HepG2 (cell line): ENCODE measurements around the gene RB1. TPM values are rescaled to one million over a fixed set of nuclear protein-coding genes. Genes with fewer than 3 reads are reported as not detected.

ENCODE experiments used
- ATAC-seq: fragments of 200-7000 bp; cut with Tn5 transposase; 3 replicates; pipeline ENCODE4 v1.9.1; 2020; ENCODE audit warnings: mild to moderate bottlenecking, moderate library complexity
- BruUV-seq: library from RNA; stranded (reverse); fragments of 400-500 nt; replicated peaks from 2 replicates; lab custom pipeline; 2021; lab: Mats Ljungman, UMichigan
- CTCF ChIA-PET: fragments of 300-600 bp; formaldehyde crosslinking; extraction: SDS; loops from one replicate; lab custom pipeline; 2021; ENCODE audit warnings: low total read pairs, inconsistent platforms, low intra/inter-chr PET ratio; lab: Yijun Ruan, JAX
- POLR2A ChIA-PET: fragments of 350-600 bp; sonication (Branson Sonifier 250); formaldehyde crosslinking; loops from one replicate; lab custom pipeline; 2020; ENCODE audit warnings: antibody characterized with exemption, inconsistent platforms; lab: Yijun Ruan, JAX
- DNase-seq: peaks from one replicate; pipeline ENCODE4 v3.0.0-alpha.2; 2015; ENCODE audit warnings: low spot score
- FAIRE-seq: peaks from 3 replicates; lab custom pipeline; 2011; peaks lifted over from hg19 to GRCh38; lab: Jason Lieb, UNC
- H2AFZ ChIP-seq: one replicate; pipeline ENCODE4 v1.6.1; 2011; ENCODE audit warnings: low read length, inconsistent platforms
- H3K27ac ChIP-seq: fragments of 300-600 bp; 3 replicates; pipeline ENCODE4 v1.8.0; 2011; ENCODE audit warnings: mixed run types, mild to moderate bottlenecking, mixed read lengths, low read length, inconsistent platforms; ENCODE audit not compliant: insufficient read depth; ENCODE audit errors: extremely low read length
- H3K27me3 ChIP-seq, 2 experiments: fragments of 200-600 bp in 1 of 2; 2 replicates in 1 of 2; 3 replicates in 1 of 2; pipeline versions ENCODE4 v1.6.0 to v1.8.0; 2011; ENCODE audit warnings: low read length in 2 of 2, mild to moderate bottlenecking in 2 of 2, moderate library complexity in 2 of 2, inconsistent platforms in 1 of 2; ENCODE audit not compliant: insufficient read depth in 2 of 2, control insufficient read depth in 1 of 2
- H3K36me3 ChIP-seq, 2 experiments: fragments of 200-600 bp in 1 of 2; replicated peaks in 1 of 2; 2 replicates in 1 of 2; 3 replicates in 1 of 2; pipeline versions ENCODE4 v1.5.1 to v1.8.0; 2011; ENCODE audit warnings: low read length in 2 of 2, inconsistent platforms in 1 of 2; ENCODE audit not compliant: insufficient read depth in 2 of 2, control insufficient read depth in 1 of 2
- H3K4me1 ChIP-seq: 2 replicates; pipeline ENCODE4 v1.5.1; 2012; ENCODE audit warnings: low read length, inconsistent platforms; ENCODE audit not compliant: insufficient read depth
- H3K4me2 ChIP-seq: 2 replicates; pipeline ENCODE4 v1.6.0; 2011; ENCODE audit warnings: low read depth, low read length, inconsistent platforms
- H3K4me3 ChIP-seq, 3 experiments: fragments of 200-600 bp in 1 of 3; sonication (generic), shearing (Covaris generic) in 1 of 3; replicated peaks in 1 of 3; 2 replicates each; pipeline ENCODE4 v1.5.1; 2011 to 2016; ENCODE audit warnings: low read length in 3 of 3, inconsistent platforms in 2 of 3, low read depth in 2 of 3, mild to moderate bottlenecking in 2 of 3, control low read depth in 1 of 3, mixed read lengths in 1 of 3; ENCODE audit not compliant: insufficient read depth in 1 of 3
- H3K79me2 ChIP-seq: one replicate; pipeline ENCODE4 v1.6.1; 2011; ENCODE audit warnings: low read length, inconsistent platforms; ENCODE audit not compliant: insufficient read depth
- H3K9ac ChIP-seq: 2 replicates; pipeline ENCODE4 v1.6.0; 2011; ENCODE audit warnings: mild to moderate bottlenecking, low read depth, low read length, inconsistent platforms; ENCODE audit not compliant: insufficient read depth
- H3K9me3 ChIP-seq: 2 replicates; pipeline ENCODE4 v1.5.1; 2012; ENCODE audit warnings: mild to moderate bottlenecking, low read length
- H4K20me1 ChIP-seq: 2 replicates; pipeline ENCODE4 v1.6.0; 2011; ENCODE audit warnings: inconsistent platforms, mild to moderate bottlenecking, low read length, moderate library complexity; ENCODE audit not compliant: insufficient read depth
- MIXL1 ChIP-seq: IDR thresholded peaks from 2 replicates; pipeline ENCODE4 v1.6.1; 2016
- NR2F1 ChIP-seq, 2 experiments: fragments of 450-650 bp in 1 of 2; formaldehyde crosslinking in 1 of 2; IDR thresholded peaks; 2 replicates each; pipeline versions ENCODE4 v1.5.0 to v1.6.1; 2016 to 2020; ENCODE audit warnings: mild to moderate bottlenecking in 1 of 2, missing compliant biosample characterization in 1 of 2, missing genetic modification reagents in 1 of 2, moderate library complexity in 1 of 2
- PCBP1 ChIP-seq: fragments of 200-400 bp; formaldehyde crosslinking; IDR thresholded peaks from 2 replicates; pipeline ENCODE4 v1.6.1; 2017; ENCODE audit warnings: mild to moderate bottlenecking, low read depth, low read length, borderline replicate concordance
- SMC3 ChIP-seq: IDR thresholded peaks from 2 replicates; pipeline ENCODE4 v1.6.1; 2011; ENCODE audit warnings: low read length, improper control_type of control experiment
- STAG1 ChIP-seq: sonication (generic); formaldehyde crosslinking; IDR thresholded peaks from 2 replicates; pipeline ENCODE4 v1.4.0; 2020; ENCODE audit warnings: missing genetic modification reagents
- TCF12 ChIP-seq, 2 experiments: fragments of 450-650 bp in 1 of 2; sonication (generic) in 1 of 2; formaldehyde crosslinking in 1 of 2; IDR thresholded peaks; 2 replicates each; pipeline versions ENCODE4 v1.6.1 to v1.8.0; 2017 to 2022; ENCODE audit warnings: antibody characterized with exemption in 1 of 2, mild to moderate bottlenecking in 1 of 2, missing genetic modification reagents in 1 of 2, moderate library complexity in 1 of 2
- TSC22D2 ChIP-seq: sonication (generic); formaldehyde crosslinking; IDR thresholded peaks from 2 replicates; pipeline ENCODE4 v1.5.1; 2020; ENCODE audit warnings: missing genetic modification reagents, mild to moderate bottlenecking, borderline replicate concordance
- XRCC5 ChIP-seq: fragments of 200-400 bp; formaldehyde crosslinking; optimal IDR thresholded peaks from 2 replicates; pipeline ENCODE3; 2017; ENCODE audit warnings: mild to moderate bottlenecking, low read length
- ZFY ChIP-seq: sonication (generic); formaldehyde crosslinking; IDR thresholded peaks from 2 replicates; pipeline ENCODE4 v1.4.0; 2020; ENCODE audit warnings: missing genetic modification reagents
- ZKSCAN5 ChIP-seq: sonication (generic); formaldehyde crosslinking; IDR thresholded peaks from 2 replicates; pipeline ENCODE4 v1.5.1; 2020; ENCODE audit warnings: mild to moderate bottlenecking, missing genetic modification reagents
- ZMYM4 ChIP-seq: sonication (generic); formaldehyde crosslinking; IDR thresholded peaks from 2 replicates; pipeline ENCODE4 v1.8.1; 2023; ENCODE audit warnings: mild to moderate bottlenecking, missing genetic modification reagents
- ZNF253 ChIP-seq: sonication (generic); formaldehyde crosslinking; IDR thresholded peaks from 2 replicates; pipeline ENCODE4 v1.8.0; 2022; ENCODE audit warnings: mild to moderate bottlenecking, missing genetic modification reagents, borderline replicate concordance
- ZNF282 ChIP-seq: fragments of 450-650 bp; IDR thresholded peaks from 2 replicates; pipeline ENCODE4 v1.6.1; 2018; ENCODE audit not compliant: partially characterized antibody
- ZNF335 ChIP-seq: sonication (generic); formaldehyde crosslinking; IDR thresholded peaks from 2 replicates; pipeline ENCODE4 v1.4.0; 2020; ENCODE audit warnings: missing genetic modification reagents
- ZNF382 ChIP-seq: sonication (generic); formaldehyde crosslinking; IDR thresholded peaks from 2 replicates; pipeline ENCODE4 v1.5.0; 2020; ENCODE audit warnings: missing genetic modification reagents, mild to moderate bottlenecking, borderline replicate concordance
- ZNF572 ChIP-seq: sonication (generic); formaldehyde crosslinking; IDR thresholded peaks from 2 replicates; pipeline ENCODE4 v1.5.1; 2020; ENCODE audit warnings: mild to moderate bottlenecking, missing genetic modification reagents
- WGBS: methylation state at CpG from one replicate; pipeline ENCODE4 v1.1.6; 2017; ENCODE audit warnings: low lambda C conversion rate; 5-methylcytosine and 5-hydroxymethylcytosine counted together
- in situ Hi-C: cut with HindIII; loops from 2 replicates; pipeline ENCODE4 v1.10.0; 2017; ENCODE audit warnings: low pct_unique_long_range_greater_than_20kb; ENCODE audit not compliant: extremely low pct_ligation_motif_present
- intact Hi-C: fragments of 100-400 bp; cut with micrococcal nuclease; formaldehyde crosslinking; loops from one replicate; pipeline ENCODE4 v1.10.0; 2022; ENCODE audit not compliant: unreplicated experiment
- polyA plus RNA-seq, 8 experiments: library from polyadenylated mRNA; depleted of rRNA in 3 of 8; stranded (reverse) in 7 of 8; unstranded in 1 of 8; fragments of >200 nt; fragmentation: Illumina TruSeq in 4 of 8; extraction: Trizol in 4 of 8; gene quantifications; 2 replicates each; pipeline versions ENCODE4 v1.2.1 to v1.2.3, GENCODE V29; 2011 to 2016; ENCODE audit warnings: low read depth in 4 of 8, missing spikeins in 1 of 8, mixed read lengths in 1 of 8; ENCODE audit not compliant: insufficient read depth in 1 of 8
- total RNA-seq, 5 experiments: library from RNA; depleted of rRNA; stranded (reverse); fragments of >200 nt; fragmentation: Illumina TruSeq; extraction: Trizol; gene quantifications; 2 replicates each; pipeline ENCODE4 v1.2.3, GENCODE V29; 2016; ENCODE audit warnings: low read depth in 1 of 5
- TF ChIP-seq, protein P1 (sequence below): IDR thresholded peaks from 2 replicates; pipeline ENCODE4 v1.6.1; 2016; ENCODE audit warnings: mild to moderate bottlenecking
- TF ChIP-seq, protein P2 (sequence below): sonication (generic); formaldehyde crosslinking; IDR thresholded peaks from 2 replicates; pipeline ENCODE4 v1.8.0; 2022; ENCODE audit warnings: mild to moderate bottlenecking, missing genetic modification reagents, moderate library complexity
- TF ChIP-seq, protein P3 (sequence below): sonication (generic); formaldehyde crosslinking; IDR thresholded peaks from 2 replicates; pipeline ENCODE4 v1.4.0; 2020; ENCODE audit warnings: missing genetic modification reagents

RB1 gene
- total and polyA plus RNA-seq, 2 of the 13 experiments (the other 11 are each of a cell fraction or from before 2014, with no cell fraction given): 15.6 to 23.7 TPM

DNA sequence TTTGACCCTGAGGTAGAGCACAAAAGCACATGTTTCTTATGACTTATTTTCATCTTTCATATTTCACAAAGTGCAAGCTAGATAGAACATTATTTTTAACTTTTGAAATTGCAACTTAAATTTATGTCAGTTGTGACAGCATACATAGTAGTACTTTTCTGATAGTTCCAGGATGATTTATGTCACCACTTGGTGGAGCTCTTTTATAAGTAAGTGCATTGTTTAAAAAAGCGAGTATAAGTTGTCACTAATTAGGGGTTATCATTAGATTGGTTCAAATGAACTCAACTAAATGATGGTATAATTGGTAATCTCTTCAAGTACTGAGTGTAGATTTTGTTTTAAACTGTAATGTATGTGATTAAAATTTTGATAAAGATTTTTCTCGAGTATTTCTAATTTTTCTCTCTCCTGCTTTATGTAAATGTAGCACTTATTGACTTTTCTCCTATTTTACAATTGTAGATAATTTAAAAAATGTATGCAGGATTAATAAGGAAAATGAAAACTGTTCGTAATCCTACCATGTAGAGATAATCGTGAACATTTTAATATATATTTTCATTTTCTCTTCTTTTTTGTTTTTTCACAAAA, 31.1 kb downstream of the RB1 start:
- Histone ChIP-seq H4K20me1 (no peaks in the 10 kb centered on the region), H3K27ac (no peak overlapping the region), H3K4me3 (no peak overlapping the region), H3K79me2 (peaks cover 5% of the 10 kb centered on the region), H2AFZ (no peak overlapping the region), H3K36me3 (no peaks in the 10 kb centered on the region; a peak in 1 of 5 replicates), H3K4me2 (no peak overlapping the region), H3K9me3 (peaks cover 3% of the 10 kb centered on the region; the same call in 1 of the 2 replicates), H3K27me3 (no peaks in the 10 kb centered on the region), H3K4me1 (no peaks in the 10 kb centered on the region), H3K9ac (no peak overlapping the region)
- in situ Hi-C loops: loop anchor here (5.0 kb wide), 1 partner anchor 248 kb away; no protein-coding TSS in a partner anchor
- peak; percentile 59 for FAIRE-seq
- CTCF ChIA-PET: interaction anchor here (1.6 to 1.7 kb wide), 2 partner anchors 245 to 434 kb away, joined by 13 to 18 read pairs; no protein-coding TSS in a partner anchor
- DNase-seq: peak; percentile 36
- POLR2A ChIA-PET: interaction anchor here (1.1 kb wide), 1 partner anchor 198 kb away, joined by 3 read pairs; no protein-coding TSS in a partner anchor
- intact Hi-C loops: loop anchor here (1.0 to 5.0 kb wide), 2 partner anchors 246 to 433 kb away; no protein-coding TSS in a partner anchor
- no TSS peak for BruUV-seq
- 90% methylated on average over 4 of the region's 4 CpGs for WGBS
- ATAC-seq: peak; percentile 62
- TF ChIP-seq XRCC5: no peak
- no peak for TF ChIP-seq ZNF382 (CRISPR knock-in tag)
- TF ChIP-seq, protein P1, sequence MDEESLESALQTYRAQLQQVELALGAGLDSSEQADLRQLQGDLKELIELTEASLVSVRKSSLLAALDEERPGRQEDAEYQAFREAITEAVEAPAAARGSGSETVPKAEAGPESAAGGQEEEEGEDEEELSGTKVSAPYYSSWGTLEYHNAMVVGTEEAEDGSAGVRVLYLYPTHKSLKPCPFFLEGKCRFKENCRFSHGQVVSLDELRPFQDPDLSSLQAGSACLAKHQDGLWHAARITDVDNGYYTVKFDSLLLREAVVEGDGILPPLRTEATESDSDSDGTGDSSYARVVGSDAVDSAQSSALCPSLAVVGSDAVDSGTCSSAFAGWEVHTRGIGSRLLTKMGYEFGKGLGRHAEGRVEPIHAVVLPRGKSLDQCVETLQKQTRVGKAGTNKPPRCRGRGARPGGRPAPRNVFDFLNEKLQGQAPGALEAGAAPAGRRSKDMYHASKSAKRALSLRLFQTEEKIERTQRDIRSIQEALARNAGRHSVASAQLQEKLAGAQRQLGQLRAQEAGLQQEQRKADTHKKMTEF (CRISPR knock-in tag): no peak
- no peak for TF ChIP-seq ZKSCAN5
- TF ChIP-seq PCBP1: no peak
- no peak for TF ChIP-seq ZMYM4 (CRISPR knock-in tag)
- no peak for TF ChIP-seq ZFY (CRISPR knock-in tag)
- TF ChIP-seq NR2F1 (CRISPR knock-in tag; IDR thresholded peaks at IDR 0.05): no peak
- TF ChIP-seq, protein P2, sequence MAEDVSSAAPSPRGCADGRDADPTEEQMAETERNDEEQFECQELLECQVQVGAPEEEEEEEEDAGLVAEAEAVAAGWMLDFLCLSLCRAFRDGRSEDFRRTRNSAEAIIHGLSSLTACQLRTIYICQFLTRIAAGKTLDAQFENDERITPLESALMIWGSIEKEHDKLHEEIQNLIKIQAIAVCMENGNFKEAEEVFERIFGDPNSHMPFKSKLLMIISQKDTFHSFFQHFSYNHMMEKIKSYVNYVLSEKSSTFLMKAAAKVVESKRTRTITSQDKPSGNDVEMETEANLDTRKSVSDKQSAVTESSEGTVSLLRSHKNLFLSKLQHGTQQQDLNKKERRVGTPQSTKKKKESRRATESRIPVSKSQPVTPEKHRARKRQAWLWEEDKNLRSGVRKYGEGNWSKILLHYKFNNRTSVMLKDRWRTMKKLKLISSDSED (CRISPR knock-in tag): no peak
- TF ChIP-seq SMC3: peak; percentile 77
- no peak for TF ChIP-seq TCF12 (IDR thresholded peaks at IDR 0.05)
- TF ChIP-seq TCF12 (CRISPR knock-in tag; IDR thresholded peaks at IDR 0.05): no peak
- peak; percentile 86 for TF ChIP-seq STAG1 (CRISPR knock-in tag)
- TF ChIP-seq ZNF253 (CRISPR knock-in tag): no peak
- TF ChIP-seq, protein P3, sequence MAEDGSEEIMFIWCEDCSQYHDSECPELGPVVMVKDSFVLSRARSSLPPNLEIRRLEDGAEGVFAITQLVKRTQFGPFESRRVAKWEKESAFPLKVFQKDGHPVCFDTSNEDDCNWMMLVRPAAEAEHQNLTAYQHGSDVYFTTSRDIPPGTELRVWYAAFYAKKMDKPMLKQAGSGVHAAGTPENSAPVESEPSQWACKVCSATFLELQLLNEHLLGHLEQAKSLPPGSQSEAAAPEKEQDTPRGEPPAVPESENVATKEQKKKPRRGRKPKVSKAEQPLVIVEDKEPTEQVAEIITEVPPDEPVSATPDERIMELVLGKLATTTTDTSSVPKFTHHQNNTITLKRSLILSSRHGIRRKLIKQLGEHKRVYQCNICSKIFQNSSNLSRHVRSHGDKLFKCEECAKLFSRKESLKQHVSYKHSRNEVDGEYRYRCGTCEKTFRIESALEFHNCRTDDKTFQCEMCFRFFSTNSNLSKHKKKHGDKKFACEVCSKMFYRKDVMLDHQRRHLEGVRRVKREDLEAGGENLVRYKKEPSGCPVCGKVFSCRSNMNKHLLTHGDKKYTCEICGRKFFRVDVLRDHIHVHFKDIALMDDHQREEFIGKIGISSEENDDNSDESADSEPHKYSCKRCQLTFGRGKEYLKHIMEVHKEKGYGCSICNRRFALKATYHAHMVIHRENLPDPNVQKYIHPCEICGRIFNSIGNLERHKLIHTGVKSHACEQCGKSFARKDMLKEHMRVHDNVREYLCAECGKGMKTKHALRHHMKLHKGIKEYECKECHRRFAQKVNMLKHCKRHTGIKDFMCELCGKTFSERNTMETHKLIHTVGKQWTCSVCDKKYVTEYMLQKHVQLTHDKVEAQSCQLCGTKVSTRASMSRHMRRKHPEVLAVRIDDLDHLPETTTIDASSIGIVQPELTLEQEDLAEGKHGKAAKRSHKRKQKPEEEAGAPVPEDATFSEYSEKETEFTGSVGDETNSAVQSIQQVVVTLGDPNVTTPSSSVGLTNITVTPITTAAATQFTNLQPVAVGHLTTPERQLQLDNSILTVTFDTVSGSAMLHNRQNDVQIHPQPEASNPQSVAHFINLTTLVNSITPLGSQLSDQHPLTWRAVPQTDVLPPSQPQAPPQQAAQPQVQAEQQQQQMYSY (CRISPR knock-in tag): no peak
- TF ChIP-seq TSC22D2: no peak
- TF ChIP-seq ZNF282: no peak
- TF ChIP-seq ZNF572 (CRISPR knock-in tag): no peak
- TF ChIP-seq ZNF335 (CRISPR knock-in tag): no peak
- 0 out of 2 replicates have a peak, but pooled peaks have one; percentile 19 for TF ChIP-seq MIXL1 (CRISPR knock-in tag)
